Measurements from ENCODE around the gene MYO16.
"Not testable (repeated sequence)": the region's sequence is repeated elsewhere in the genome, so short reads cannot be mapped to it uniquely, and the experiment has no call there.

Gene MYO16

DNA sequence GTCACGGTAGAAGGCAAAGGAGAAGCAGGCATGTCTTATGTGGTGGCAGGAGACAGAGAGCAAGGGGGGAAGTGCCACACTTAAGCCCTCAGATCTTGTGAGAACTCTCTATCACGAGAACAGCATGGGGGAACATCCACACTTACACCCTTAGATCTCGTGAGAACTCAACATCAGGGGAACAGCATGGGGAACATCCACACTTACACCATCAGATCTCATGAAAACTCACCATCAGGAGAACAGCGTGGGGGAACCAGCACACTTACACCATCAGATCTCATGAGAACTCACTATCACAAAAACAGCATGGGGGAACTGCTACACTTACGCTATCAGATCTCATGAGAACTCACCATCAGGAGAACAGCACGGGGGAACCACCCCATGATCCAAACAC is 445.0 kb downstream of the MYO16 start:
- no peak for DNase-seq (ENCODE audit: low read depth)

DNA sequence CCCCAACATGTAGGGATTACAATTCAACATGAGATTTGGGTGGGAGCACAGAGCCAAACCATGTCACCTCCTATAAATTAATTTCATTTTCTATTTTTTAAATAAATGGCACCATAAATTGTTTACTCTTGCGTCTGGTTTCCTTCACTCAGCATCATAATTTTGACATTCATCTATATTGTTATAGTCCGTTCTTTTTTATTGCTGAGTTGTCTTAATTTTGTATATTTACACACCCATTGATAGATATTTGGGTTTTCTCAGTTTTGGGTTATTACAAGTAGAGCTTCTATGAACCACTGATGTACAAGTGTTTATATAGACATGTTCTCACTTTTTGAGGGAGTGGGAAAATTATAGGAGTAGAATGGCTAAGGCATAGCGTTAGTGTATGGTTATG is 445.4 kb downstream of the MYO16 start:
- no peak for DNase-seq (ENCODE audit: low read depth)

DNA sequence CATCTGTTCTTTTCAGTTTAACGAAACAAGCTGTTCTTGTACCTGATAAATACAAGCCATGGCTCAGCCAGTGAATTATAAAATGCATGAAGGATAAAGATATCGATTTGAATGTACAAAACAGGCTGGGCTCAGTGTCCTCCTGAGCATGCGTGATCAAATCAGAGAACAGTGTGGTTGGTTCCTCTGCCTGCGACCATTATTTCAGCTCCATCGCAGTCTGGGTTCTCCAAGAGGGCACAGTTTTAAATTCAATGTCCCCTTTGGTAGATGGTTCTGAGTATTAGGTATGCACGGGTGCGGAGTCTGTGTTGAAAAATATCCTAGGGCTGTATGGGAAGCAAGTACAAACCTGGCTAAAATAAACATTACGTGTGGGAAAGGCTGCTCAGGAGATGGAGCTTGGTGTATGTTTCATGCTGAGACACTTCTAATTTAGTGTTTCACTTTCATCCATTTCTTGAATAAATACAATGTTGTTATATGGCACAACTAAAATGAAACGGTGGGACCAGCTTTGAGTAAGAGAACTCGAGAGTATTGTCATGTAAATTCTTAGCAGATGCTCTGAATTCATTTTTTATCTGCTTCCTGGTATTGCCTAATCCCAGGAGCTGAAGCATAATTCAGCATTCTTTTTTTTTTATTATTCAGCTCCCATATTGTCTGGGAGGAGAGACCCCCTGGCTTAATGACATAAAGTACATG is 458.7 kb downstream of the MYO16 start:
- no peak for DNase-seq (ENCODE audit: low read depth)

DNA sequence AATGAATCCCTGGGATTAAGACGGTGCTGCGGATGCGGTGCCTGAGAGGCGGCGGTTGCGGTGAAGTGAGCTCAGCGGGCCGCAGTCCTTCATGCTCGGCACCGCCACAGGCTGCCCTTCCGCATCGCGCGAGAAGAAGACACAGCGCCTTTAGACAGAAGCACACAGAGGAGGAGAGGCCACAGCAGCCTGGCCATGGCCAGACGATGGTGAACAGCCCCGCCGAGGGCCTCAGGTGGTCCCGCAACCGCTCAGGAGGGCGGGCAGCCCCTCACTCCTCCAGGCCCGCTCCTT is 459.2 kb downstream of the MYO16 start:
- DNase-seq (ENCODE audit: low read depth), result no peak

DNA sequence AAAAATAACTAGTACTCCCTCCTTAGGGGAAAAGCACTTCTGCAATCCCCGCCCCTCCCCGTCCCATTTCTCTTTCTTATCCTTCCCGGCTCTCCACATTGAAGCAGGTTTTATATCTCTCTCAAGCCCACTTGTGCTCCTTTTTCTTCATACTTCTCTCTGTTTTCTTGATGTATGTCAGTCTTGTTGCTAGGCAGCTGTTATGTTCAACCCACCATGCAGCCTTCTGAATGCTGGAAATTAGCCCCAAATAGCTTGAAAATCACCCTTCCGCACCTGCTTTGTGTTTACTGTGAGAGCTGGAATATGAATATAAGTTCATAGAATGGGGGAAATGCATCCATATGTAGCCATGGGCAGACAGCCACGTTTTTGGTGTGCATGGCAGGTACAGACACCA is 461.4 kb downstream of the MYO16 start:
- no peak for DNase-seq (ENCODE audit: low read depth)

DNA sequence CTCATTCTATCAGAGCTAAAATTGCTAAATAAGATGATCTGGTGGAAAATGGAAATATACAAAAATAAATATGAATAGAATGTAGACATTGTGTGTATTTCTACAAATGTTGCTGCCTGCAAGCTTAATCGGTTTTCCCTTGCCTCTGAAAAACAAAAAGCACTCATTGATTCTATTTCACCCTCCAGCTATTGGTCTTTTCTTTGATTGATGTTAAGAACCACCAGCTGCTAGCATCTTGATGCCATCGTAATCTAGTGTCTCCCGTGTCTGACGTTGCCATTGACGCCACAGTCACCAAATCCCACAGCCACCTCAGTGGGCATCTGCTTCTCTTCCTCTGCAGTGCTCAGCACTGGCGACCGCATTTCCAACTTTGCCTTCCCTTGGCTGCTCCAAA is 461.8 kb downstream of the MYO16 start:
- no peak for DNase-seq (ENCODE audit: low read depth)

DNA sequence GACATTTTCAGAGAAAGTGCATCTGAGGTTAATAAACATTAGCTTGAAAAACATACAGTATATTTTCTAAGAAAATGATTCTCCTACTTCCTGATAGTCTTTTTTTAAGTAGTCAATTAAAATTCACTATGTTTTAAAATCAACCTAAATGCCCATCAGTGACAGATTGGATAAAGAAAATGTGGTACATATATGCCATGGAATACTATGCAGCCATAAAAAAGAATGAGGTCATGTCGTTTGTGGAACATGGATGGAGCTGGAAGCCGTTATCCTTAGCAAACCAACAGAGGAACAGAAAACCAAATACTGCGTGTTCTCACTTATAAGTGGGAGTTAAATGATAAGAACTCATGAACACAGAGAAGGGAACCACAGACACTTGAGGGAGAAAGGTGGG is 462.8 kb downstream of the MYO16 start:
- not testable (repeated sequence) for DNase-seq (ENCODE audit: low read depth)

DNA sequence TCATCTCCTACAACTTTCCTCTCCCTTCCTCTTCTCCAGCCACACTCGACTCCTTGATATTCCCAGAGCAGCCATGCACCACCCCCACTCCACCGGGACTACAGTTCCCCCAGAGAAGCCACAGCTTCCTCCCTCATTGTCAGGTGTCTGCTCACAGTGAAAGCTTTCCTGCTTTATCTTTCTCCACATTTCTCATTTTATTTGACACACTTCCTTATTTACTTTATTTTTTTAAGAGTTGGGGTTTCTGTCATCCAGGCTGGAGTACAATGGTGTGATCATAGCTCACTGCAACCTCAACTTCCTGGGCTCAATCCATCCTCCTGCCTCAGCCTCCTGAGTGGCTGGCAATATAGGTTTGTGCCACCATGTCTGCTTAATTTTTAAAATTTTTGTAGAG is 464.6 kb downstream of the MYO16 start:
- no peak for DNase-seq (ENCODE audit: low read depth)

DNA sequence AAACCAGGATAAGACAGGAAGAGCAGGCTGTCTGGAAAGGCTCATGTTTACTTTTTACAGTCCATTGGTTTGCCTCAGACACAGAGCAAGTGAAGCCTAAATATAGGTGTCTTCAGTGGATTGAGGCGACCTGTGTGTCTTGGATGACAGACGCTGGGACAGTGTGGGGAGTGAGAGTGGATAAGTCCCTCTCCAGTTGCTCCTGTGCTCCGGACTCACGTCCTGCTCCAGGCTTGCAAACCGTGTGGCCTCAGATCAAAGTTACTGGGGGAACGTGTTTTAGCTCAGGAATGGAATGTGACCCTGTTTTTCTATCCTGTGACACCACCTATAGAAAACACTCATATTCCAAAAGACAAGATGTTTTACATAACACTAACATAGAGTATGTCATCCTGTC is 465.7 kb downstream of the MYO16 start:
- no peak for DNase-seq (ENCODE audit: low read depth)

DNA sequence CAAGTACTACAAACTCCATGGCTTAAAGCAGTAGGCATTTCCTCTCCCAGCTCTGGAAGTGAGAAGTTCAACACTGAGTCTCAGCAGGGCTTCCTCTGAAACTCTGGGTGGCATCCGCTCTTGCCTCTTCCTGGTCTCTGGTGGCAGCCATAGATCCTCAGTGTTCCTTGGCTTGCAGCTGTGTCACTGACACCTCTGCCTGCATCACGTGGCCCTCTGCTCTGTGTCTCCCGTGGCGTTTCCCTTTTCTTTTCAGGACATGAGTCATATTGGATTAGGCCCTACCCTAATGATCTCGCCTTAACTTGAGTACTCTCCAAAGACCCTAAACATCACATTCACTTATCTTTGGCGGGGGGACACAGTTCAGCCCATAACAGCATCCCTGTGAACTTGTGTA is 466.7 kb downstream of the MYO16 start:
- DNase-seq (ENCODE audit: low read depth), result no peak

DNA sequence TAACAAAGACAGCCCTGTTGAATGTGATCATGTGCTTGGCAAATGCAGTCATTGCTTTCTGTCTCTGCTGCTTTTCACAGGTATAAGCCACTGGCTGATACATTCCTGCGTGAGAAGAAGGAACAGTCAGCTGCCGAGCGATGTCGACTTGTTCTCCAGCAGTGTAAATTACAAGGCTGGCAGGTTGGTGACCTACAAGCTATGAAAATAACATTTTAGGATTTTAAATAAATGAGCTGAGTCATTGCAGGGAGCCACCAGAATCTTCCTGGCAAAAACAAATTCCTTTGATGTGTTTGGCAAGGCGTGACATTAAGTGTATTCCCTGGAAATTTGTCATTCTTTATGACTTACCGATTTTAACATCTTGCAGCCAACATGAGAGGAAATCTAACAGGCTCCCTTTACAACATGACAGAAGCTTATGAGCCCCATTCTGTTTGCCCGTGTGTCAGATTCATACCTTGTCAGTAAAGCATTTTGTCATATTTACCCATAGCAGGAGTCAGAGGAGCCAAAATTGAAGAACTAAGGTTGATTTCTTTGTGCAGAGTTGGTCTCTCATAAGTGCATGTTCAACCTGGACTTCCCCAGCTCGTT is 471.4 kb downstream of the MYO16 start:
- DNase-seq (ENCODE audit: low read depth), result no peak

DNA sequence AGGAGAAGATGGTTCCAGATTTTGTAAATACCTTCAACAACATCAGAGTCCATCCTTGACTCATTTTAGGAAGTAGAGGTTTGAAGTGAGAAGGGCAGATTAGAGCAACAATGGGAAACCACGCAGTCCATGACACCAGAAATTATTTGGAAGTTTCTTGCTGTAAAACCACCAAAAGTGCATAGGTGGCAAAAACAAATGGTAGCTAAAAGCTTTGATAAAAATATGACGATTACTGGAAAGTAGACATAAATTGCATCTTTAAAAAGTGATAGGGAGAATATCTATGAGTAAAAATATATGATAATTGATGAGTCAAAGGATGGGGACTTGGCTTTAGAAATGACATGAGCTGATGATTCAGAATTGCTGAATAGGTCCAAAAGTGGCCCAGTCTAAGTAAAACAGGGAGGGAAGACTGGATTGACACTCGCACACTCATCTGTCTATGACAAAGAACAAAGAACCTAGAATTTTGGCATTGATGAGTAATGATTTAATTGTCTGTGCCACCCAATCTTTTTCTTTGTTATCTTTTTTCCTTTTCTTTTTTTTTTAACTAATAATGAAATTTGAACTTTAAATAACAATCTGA is 472.2 kb downstream of the MYO16 start:
- DNase-seq (ENCODE audit: low read depth), result no peak

DNA sequence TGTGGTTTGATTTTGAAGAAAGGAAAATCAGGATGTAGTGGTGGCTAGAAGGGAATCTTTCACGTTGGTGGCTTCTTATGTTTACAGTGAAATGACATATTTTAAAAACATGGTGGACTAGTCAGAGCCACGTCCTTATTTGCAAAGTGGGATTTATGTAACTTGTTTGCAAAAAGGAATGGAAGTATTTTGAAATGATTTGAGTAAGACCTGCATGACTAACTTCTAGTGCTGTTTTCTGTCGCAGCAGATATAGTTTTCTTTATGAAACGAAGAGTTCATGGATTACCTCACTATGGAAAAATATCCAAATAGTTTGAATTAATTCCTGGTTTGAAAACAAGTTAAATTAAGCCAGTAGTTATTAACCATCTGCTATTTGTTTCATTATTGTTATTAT is 476.5 kb downstream of the MYO16 start:
- DNase-seq (ENCODE audit: low read depth), result no peak

DNA sequence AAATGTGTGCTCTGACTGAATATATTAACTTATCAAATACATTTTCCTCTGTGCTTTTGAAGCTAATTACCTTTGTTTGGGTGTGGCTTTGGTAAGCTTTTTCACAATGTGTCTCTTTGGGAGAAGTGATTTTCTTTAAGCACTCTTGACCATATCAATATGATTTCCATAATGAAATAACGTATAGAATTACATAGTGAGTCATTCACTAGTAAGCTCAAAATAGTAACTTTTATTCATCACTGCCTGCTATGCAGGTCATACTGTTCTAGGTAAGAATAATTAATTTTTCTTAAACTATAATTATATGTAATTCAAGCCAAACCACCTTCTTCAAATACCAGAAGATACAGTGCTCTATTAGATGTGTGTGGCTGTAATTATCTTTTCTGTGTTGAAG is 480.7 kb downstream of the MYO16 start:
- no peak for DNase-seq (ENCODE audit: low read depth)

DNA sequence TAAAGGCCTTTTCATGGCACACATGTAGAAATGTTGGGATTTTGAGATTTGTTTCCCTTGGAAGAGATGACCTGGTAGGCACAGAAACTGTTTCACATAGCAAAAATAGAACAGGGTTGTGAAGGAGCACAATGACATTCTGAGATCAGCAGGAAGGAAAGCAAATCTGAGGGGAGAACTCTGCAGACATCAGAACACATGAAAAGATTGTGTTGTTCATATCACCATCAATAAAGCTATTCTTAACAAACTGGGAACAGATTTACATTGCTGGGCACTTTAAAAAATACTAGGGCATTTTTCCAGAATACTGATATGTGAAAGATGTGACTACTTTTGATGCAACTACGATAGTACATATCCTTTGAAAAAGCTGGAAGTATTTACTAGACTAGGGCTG is 481.7 kb downstream of the MYO16 start:
- DNase-seq (ENCODE audit: low read depth), result no peak

DNA sequence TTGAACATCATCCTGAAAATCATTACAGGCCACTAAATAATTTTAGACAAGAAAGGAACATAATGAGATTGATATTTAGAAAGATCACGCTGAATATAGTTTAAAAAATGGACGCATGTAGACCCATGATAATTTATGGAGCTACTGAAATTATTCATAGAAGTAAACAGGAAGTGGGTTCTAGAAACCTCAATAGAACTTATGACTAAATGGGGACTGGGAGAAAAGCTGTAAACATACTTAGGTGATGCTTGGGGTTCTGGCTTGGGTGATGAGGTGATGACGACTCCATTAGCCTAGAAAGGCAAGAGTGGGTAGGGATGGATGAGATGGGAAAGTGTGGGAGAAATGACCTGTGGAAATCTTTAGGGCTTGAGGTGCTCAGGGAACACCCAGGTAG is 484.0 kb downstream of the MYO16 start:
- DNase-seq (ENCODE audit: low read depth), result no peak

DNA sequence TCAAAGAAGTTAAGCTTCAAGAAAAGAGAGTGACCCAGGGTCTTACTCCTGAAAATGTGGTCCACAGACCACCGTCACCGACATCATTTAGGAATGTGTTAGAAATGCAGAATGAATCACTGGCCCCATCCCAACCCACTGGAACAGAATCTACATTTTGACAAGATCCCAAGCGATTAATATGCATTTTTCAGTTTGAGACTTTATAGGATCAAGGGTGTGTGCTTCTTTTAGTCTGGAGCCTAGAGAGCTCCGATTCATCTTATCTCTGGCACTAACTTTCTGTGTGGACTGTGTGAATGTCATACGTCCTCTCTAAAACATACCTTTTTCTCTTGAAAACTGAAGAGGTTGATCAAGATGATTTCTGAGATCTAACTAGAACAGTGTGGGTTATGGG is 484.8 kb downstream of the MYO16 start:
- DNase-seq (ENCODE audit: low read depth), result no peak

DNA sequence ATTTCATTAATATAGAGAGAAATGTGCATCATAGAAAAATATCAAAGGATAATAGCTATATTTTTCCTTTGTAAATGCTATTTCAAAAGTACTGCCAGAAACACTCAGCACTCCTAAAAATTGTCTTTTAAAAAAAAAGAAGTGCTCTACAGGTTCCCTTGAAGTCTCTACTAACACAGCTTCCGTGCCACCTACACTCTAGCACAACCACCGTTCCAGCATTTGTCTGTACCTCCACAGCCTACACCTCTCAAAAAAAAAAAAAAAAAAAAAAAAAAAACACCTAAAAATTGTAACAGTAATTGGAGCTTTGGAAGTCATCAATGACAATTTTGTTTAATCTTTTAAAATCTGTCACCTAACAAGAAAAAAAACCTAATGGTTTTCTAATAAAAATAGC is 485.6 kb downstream of the MYO16 start:
- DNase-seq (ENCODE audit: low read depth), result no peak

DNA sequence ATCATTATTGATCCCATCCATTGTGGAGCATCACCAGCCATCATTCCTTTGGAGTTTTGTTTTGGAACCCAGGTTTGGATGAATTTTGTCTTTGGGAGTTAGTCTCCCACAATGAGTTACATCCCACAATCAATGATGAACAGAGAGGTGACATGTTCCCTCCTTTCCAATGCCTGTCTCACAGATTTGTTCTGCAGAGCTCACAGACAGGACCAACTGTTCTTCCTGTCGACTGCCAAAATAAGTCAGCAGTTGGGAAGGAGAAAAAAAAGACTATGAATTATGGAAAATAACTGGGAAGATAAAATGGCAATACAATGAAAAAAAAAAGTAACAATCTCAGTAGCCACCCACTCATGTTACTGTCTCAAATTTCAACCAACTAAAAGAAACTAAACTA is 489.1 kb downstream of the MYO16 start:
- DNase-seq (ENCODE audit: low read depth), result no peak

DNA sequence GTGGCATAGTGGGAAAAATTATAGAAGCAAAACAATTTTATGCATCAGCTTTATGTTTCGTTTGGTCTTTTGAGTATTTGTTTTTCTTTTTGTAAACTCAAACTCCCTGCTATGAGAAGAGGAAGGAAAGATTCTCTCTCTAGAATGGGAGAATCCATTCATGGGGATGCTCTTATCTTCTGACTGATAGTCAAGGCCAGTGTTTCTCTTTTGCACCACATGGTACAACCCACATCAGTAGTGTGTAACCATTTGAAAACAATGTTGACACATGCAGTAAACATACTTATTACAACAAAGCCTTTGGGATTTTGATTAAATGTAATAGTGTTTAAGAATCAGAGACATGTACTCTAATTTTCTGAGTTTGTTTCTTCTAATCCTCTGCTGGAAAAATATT is 490.5 kb downstream of the MYO16 start:
- DNase-seq (ENCODE audit: low read depth), result no peak

DNA sequence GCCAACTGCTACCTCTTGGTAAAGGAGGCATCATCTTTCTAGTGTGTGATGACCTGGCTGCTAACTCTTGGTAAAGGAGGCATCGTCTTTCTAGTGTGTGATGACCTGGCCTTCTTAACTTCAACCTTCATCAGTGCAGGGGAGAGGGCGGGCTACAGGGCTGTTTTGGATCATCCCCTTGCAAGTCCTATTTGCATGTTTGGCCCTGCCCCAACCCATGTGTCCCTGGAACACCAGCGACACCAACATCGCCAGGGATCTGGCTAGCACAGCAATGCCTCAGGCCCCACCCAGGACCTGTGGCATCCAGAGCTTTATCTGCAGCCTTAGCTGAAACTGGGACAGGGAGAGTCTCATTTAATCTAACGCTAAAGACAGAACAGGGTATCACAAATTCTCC is 492.4 kb downstream of the MYO16 start:
- DNase-seq (ENCODE audit: low read depth), result no peak

DNA sequence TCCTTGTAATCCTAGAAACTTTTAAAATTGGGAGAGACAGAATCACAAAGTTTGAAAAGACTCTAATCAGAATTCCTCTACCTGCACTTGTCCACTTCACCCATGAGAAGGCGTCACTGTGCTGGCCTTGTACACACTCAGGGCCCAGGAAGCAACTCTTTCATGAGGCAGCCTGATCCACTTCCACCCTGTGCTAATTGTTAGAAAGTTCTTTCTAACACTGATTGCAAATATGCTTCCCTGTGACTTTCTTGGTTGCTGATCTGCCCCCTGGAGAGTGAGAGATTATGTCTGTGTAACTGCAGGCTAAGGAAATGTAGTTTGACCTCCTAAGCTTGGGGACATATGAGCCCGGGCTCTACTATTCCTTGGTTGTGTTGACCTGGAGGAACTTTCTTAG is 494.6 kb downstream of the MYO16 start:
- no peak for DNase-seq (ENCODE audit: low read depth)

DNA sequence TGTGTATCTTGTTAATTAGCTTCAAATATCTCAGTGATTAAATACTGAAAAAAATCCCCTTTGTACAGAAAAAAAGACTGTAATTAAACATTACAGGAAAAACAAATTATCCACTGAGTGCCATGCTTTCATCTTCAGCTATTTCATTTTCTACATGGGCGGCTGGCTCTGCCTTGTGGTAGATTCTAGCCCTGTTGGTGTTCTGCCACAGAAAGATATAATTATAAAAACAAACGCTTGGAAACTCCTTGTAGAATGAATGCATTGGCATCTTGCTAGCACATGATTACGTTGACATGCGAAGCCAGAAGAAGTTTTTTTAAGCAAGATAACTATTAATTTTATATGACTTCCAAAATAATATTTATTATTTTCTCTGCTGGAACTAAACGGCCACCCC is 496.8 kb downstream of the MYO16 start:
- no peak for DNase-seq (ENCODE audit: low read depth)

Measured in activated gamma-delta T cell treated with anti-CD3 and anti-CD28 coated beads, Interleukin-2, amount 50 U/mL, for 16 hours (primary cell).